IMR-90 (cell line): ENCODE data around the gene EGFL7. TPM values are rescaled to one million over a fixed set of nuclear protein-coding genes. Genes with fewer than 3 reads are reported as not detected.

Source experiments
- ATAC-seq: fragments of 200-7000 bp; cut with Tn5 transposase; 2 replicates; pipeline ENCODE4 v1.9.1; 2020; ENCODE audit warnings: low read depth, mild to moderate bottlenecking, moderate library complexity
- BruUV-seq: library from RNA; stranded (reverse); fragments of 400-500 nt; replicated peaks from 2 replicates; lab custom pipeline; 2021; lab: Mats Ljungman, UMichigan
- CTCF ChIA-PET: fragments of 300-600 bp; formaldehyde crosslinking; extraction: SDS; loops from one replicate; lab custom pipeline; 2021; ENCODE audit warnings: antibody characterized with exemption; lab: Yijun Ruan, JAX
- POLR2A ChIA-PET: fragments of 300-600 bp; sonication (Branson Sonifier 250); formaldehyde crosslinking; loops from one replicate; lab custom pipeline; 2022; ENCODE audit warnings: antibody characterized with exemption; ENCODE audit not compliant: unreplicated experiment; lab: Charles Lee
- DNase-seq: peaks from one replicate; pipeline ENCODE4 v3.0.0; 2013
- H2AFZ ChIP-seq: replicated peaks from 2 replicates; pipeline ENCODE3; 2013; ENCODE audit warnings: low read length, mild to moderate bottlenecking; ENCODE audit not compliant: poor library complexity
- H2AK5ac ChIP-seq: 2 replicates; pipeline ENCODE4 v1.6.1; 2013; ENCODE audit warnings: low read depth, low read length, inconsistent platforms
- H2AK9ac ChIP-seq: replicated peaks from 2 replicates; pipeline ENCODE3; 2013; ENCODE audit warnings: mild to moderate bottlenecking, low read depth, low read length, moderate library complexity; ENCODE audit not compliant: poor library complexity
- H2BK120ac ChIP-seq: 2 replicates; pipeline ENCODE4 v1.6.1; 2013; ENCODE audit warnings: low read depth, low read length, inconsistent platforms
- H2BK15ac ChIP-seq: 3 replicates; pipeline ENCODE4 v1.6.1; 2013; ENCODE audit warnings: low read depth, low read length, inconsistent platforms
- H2BK20ac ChIP-seq: 2 replicates; pipeline ENCODE4 v1.6.1; 2013; ENCODE audit warnings: low read depth, mild to moderate bottlenecking, inconsistent platforms, low read length, moderate library complexity
- H2BK5ac ChIP-seq: 2 replicates; pipeline ENCODE4 v1.6.1; 2013; ENCODE audit warnings: mild to moderate bottlenecking, low read depth, low read length, inconsistent platforms; ENCODE audit not compliant: poor library complexity, severe bottlenecking
- H3K14ac ChIP-seq: replicated peaks from 2 replicates; pipeline ENCODE4 v1.6.1; 2013; ENCODE audit warnings: low read depth, low read length, inconsistent platforms
- H3K18ac ChIP-seq: 2 replicates; pipeline ENCODE4 v1.6.1; 2013; ENCODE audit warnings: low read depth, low read length, control low read depth
- H3K23ac ChIP-seq: 2 replicates; pipeline ENCODE4 v1.6.1; 2013; ENCODE audit warnings: low read depth, low read length, inconsistent platforms
- H3K27ac ChIP-seq: 2 replicates; pipeline ENCODE4 v1.5.1; 2013; ENCODE audit warnings: mild to moderate bottlenecking, control low read depth, low read length; ENCODE audit not compliant: insufficient read depth
- H3K27me3 ChIP-seq: 2 replicates; pipeline ENCODE4 v1.6.1; 2013; ENCODE audit warnings: low read length; ENCODE audit not compliant: control insufficient read depth, insufficient read depth
- H3K36me3 ChIP-seq: 2 replicates; pipeline ENCODE4 v1.6.1; 2013; ENCODE audit warnings: low read length, mixed read lengths; ENCODE audit not compliant: control insufficient read depth, insufficient read depth
- H3K4ac ChIP-seq: 2 replicates; pipeline ENCODE4 v1.6.1; 2013; ENCODE audit warnings: low read depth, low read length, inconsistent platforms
- H3K4me1 ChIP-seq: 2 replicates; pipeline ENCODE4 v1.6.1; 2013; ENCODE audit warnings: low read length, mixed read lengths; ENCODE audit not compliant: control insufficient read depth, insufficient read depth
- H3K4me2 ChIP-seq: 2 replicates; pipeline ENCODE4 v1.6.1; 2013; ENCODE audit warnings: low read depth, mild to moderate bottlenecking, control low read depth, low read length, moderate library complexity
- H3K4me3 ChIP-seq: 2 replicates; pipeline ENCODE4 v1.5.1; 2013; ENCODE audit warnings: low read depth, mild to moderate bottlenecking, control low read depth, low read length, moderate library complexity; ENCODE audit not compliant: insufficient read depth
- H3K56ac ChIP-seq: 2 replicates; pipeline ENCODE4 v1.6.1; 2013; ENCODE audit warnings: low read length, inconsistent platforms; ENCODE audit not compliant: insufficient read depth; ENCODE audit errors: extremely low read depth
- H3K79me1 ChIP-seq, 2 experiments: 2 replicates each; pipeline ENCODE4 v1.6.1; 2013; ENCODE audit warnings: low read length in 2 of 2, inconsistent platforms in 1 of 2, low read depth in 1 of 2
- H3K9ac ChIP-seq: 2 replicates; pipeline ENCODE4 v1.6.1; 2013; ENCODE audit warnings: low read depth, low read length, control low read depth
- H3K9me1 ChIP-seq: 2 replicates; pipeline ENCODE4 v1.6.1; 2013; ENCODE audit warnings: low read length, inconsistent platforms; ENCODE audit not compliant: insufficient read depth
- H3K9me3 ChIP-seq: 2 replicates; pipeline ENCODE4 v1.6.1; 2013; ENCODE audit warnings: low read length; ENCODE audit not compliant: control insufficient read depth, insufficient read depth
- H4K20me1 ChIP-seq: 2 replicates; pipeline ENCODE4 v1.6.1; 2013; ENCODE audit warnings: low read length, inconsistent platforms; ENCODE audit not compliant: insufficient read depth
- H4K5ac ChIP-seq: 2 replicates; pipeline ENCODE4 v1.6.1; 2013; ENCODE audit warnings: mild to moderate bottlenecking, low read depth, low read length, control low read depth
- H4K8ac ChIP-seq, 2 experiments: 2 replicates each; pipeline ENCODE4 v1.6.1; 2013; ENCODE audit warnings: low read depth in 2 of 2, low read length in 2 of 2, control low read depth in 1 of 2, inconsistent platforms in 1 of 2
- H4K91ac ChIP-seq: 2 replicates; pipeline ENCODE4 v1.6.1; 2013; ENCODE audit warnings: low read depth, low read length, inconsistent platforms; ENCODE audit not compliant: insufficient read depth
- BHLHE40 ChIP-seq: fragments of 150-350 bp; IDR thresholded peaks from 2 replicates; pipeline ENCODE4 v1.6.1; 2016; ENCODE audit warnings: mild to moderate bottlenecking, low read depth, low read length
- CEBPB ChIP-seq: IDR thresholded peaks from 2 replicates; pipeline ENCODE4 v1.6.1; 2012; ENCODE audit warnings: low read depth, low read length, improper control_type of control experiment
- FOS ChIP-seq: fragments of 150-350 bp; IDR thresholded peaks from 2 replicates; pipeline ENCODE4 v1.6.1; 2016; ENCODE audit warnings: low read depth, low read length
- MAFK ChIP-seq: IDR thresholded peaks from 2 replicates; pipeline ENCODE4 v1.6.1; 2012; ENCODE audit warnings: low read depth, low read length, improper control_type of control experiment
- MAZ ChIP-seq: IDR thresholded peaks from 2 replicates; pipeline ENCODE4 v1.6.1; 2012; ENCODE audit warnings: low read depth, mild to moderate bottlenecking, low read length, improper control_type of control experiment, moderate library complexity, borderline replicate concordance
- MXI1 ChIP-seq: IDR thresholded peaks from 2 replicates; pipeline ENCODE4 v1.6.1; 2012; ENCODE audit warnings: low read depth, mild to moderate bottlenecking, low read length, moderate library complexity, borderline replicate concordance
- NFE2L2 ChIP-seq: fragments of 150-350 bp; IDR thresholded peaks from 2 replicates; pipeline ENCODE4 v1.6.1; 2016; ENCODE audit warnings: low read depth, mild to moderate bottlenecking, low read length
- POLR2A ChIP-seq: IDR thresholded peaks from 2 replicates; pipeline ENCODE4 v1.6.1; 2012; ENCODE audit warnings: mild to moderate bottlenecking, low read depth, low read length
- RFX5 ChIP-seq: IDR thresholded peaks from 2 replicates; pipeline ENCODE4 v1.8.0; 2012; ENCODE audit warnings: low read depth, mild to moderate bottlenecking, low read length, moderate library complexity
- SMC3 ChIP-seq: fragments of 150-350 bp; IDR thresholded peaks from 2 replicates; pipeline ENCODE4 v1.6.1; 2016; ENCODE audit warnings: low read depth, mild to moderate bottlenecking, antibody characterized with exemption, low read length, moderate library complexity
- WGBS, 2 experiments: methylation state at CpG; one replicate each; pipeline versions ENCODE4 v1.1.5 to v1.1.7; 2013; ENCODE audit warnings: missing lambda C conversion rate in 2 of 2; ENCODE audit not compliant: insufficient read length in 1 of 2; ENCODE audit errors: extremely low coverage in 2 of 2; 5-methylcytosine and 5-hydroxymethylcytosine counted together
- dilution Hi-C: fragments of 300-500 bp; cut with HindIII; formaldehyde crosslinking; loops from one replicate; pipeline ENCODE4 v1.14.3; 2018; ENCODE audit warnings: low sequenced_read_pairs; ENCODE audit not compliant: unreplicated experiment
- in situ Hi-C: fragments of 300-500 bp; cut with MboI; formaldehyde crosslinking; loops from 3 replicates; pipeline ENCODE4 v1.14.3; 2019; ENCODE audit warnings: low sequenced_read_pairs, inconsistent platforms, mixed read lengths
- intact Hi-C: fragments of 100-400 bp; cut with micrococcal nuclease; formaldehyde crosslinking; loops from 2 replicates; pipeline ENCODE4 v1.10.0; 2022
- polyA plus RNA-seq, 3 experiments: library from polyadenylated mRNA; depleted of rRNA; stranded (reverse); fragments of >200 nt; gene quantifications; 2 replicates each; pipeline ENCODE4 v1.2.3, GENCODE V29; 2012; ENCODE audit warnings: low replicate concordance in 1 of 3
- total RNA-seq: library from RNA; depleted of rRNA; stranded (reverse); fragments of >200 nt; gene quantifications from 2 replicates; pipeline ENCODE4 v1.2.3, GENCODE V29; 2012
- TF ChIP-seq, protein P1 (sequence below): fragments of 150-350 bp; IDR thresholded peaks from 2 replicates; pipeline ENCODE4 v1.6.1; 2017; ENCODE audit warnings: mild to moderate bottlenecking, antibody characterized with exemption, low read length, low read depth
- TF ChIP-seq, protein P2 (sequence below): conservative IDR thresholded peaks from 2 replicates; pipeline ENCODE4 v1.5.1; 2012; ENCODE audit warnings: mild to moderate bottlenecking, low read depth, low read length, improper control_type of control experiment
- TF ChIP-seq, protein P3 (sequence below): fragments of 150-350 bp; IDR thresholded peaks from 2 replicates; pipeline ENCODE4 v1.6.1; 2016; ENCODE audit warnings: low read depth, mild to moderate bottlenecking, low read length, moderate library complexity, borderline replicate concordance

Gene EGFL7
- total and polyA plus RNA-seq, 2 of the 4 experiments (the other 2 are of a cell fraction), result 2.2 to 10.4 TPM

DNA sequence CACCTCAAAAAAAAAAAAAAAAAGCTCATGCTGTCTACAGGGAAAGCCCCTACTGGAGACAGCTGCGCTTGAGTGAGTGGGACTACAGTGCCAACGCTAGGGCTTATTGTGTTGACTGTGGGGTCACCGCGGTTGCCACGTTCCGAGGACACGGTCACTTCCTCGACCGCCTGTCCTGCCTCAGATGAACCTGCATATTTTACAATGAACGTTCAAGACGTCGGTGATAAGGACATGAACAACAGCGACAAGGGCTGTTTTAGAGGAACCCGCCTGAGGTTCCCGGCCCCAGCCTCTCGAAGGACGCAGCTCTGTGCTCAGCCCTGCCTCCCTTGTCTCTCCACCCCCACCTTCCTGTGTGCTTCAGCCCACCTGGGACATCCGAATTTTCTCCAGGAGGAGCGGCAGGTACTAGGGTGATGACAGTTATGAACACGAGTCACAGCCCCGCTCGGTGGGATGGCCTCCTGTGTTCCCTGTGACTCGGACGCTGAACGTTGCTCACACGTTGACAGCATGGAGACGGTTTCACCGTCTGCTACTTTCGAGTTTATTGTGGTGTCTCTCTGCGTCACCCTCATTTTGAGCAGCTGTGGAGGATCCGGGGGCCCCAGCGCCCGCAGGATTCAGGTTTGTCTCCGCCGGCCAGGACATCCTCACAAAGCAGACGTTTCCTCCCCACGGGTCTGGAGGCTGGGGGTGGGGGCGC lies 38.4 kb downstream of the EGFL7 start:
- Histone ChIP-seq H2AK9ac (peak overlapping the region; percentile 28), H2BK120ac (no peak overlapping the region), H3K79me1 (no peaks in the 10 kb centered on the region), H4K91ac (no peak overlapping the region), H2AFZ (peak overlapping the region; percentile 67), H4K20me1 (no peaks in the 10 kb centered on the region), H3K4ac (no peak overlapping the region), H2BK20ac (no peak overlapping the region), H4K5ac (no peak overlapping the region), H3K18ac (no peak overlapping the region), H3K9me1 (no peaks in the 10 kb centered on the region), H2BK15ac (no peak overlapping the region), H3K27me3 (peaks cover 25% of the 10 kb centered on the region), H3K4me3 (no peak overlapping the region), H3K9me3 (no peaks in the 10 kb centered on the region), H3K4me2 (peak overlapping the region; percentile 49), H3K23ac (no peak overlapping the region), H3K14ac (no peak overlapping the region), H3K36me3 (no peaks in the 10 kb centered on the region), H4K8ac (no peak overlapping the region), H2AK5ac (no peak overlapping the region), H3K4me1 (0 out of 2 replicates have a peak, but pooled peaks cover 2% of the 10 kb centered on the region), H3K27ac (no peak overlapping the region), H3K9ac (no peak overlapping the region), H3K56ac (no peak overlapping the region), H2BK5ac (no peak overlapping the region)
- in situ Hi-C loops, result no loop called here
- CTCF ChIA-PET, result no interaction called here
- intact Hi-C loops, result no loop called here
- no peak for TF ChIP-seq NFE2L2
- TF ChIP-seq MAZ, result no peak
- TF ChIP-seq RFX5, result no peak
- TF ChIP-seq, protein P1, sequence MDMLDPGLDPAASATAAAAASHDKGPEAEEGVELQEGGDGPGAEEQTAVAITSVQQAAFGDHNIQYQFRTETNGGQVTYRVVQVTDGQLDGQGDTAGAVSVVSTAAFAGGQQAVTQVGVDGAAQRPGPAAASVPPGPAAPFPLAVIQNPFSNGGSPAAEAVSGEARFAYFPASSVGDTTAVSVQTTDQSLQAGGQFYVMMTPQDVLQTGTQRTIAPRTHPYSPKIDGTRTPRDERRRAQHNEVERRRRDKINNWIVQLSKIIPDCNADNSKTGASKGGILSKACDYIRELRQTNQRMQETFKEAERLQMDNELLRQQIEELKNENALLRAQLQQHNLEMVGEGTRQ, result no peak
- TF ChIP-seq MAFK, result no peak
- TF ChIP-seq POLR2A, result no peak
- no peak for TF ChIP-seq FOS
- no peak for TF ChIP-seq BHLHE40
- TF ChIP-seq, protein P2, sequence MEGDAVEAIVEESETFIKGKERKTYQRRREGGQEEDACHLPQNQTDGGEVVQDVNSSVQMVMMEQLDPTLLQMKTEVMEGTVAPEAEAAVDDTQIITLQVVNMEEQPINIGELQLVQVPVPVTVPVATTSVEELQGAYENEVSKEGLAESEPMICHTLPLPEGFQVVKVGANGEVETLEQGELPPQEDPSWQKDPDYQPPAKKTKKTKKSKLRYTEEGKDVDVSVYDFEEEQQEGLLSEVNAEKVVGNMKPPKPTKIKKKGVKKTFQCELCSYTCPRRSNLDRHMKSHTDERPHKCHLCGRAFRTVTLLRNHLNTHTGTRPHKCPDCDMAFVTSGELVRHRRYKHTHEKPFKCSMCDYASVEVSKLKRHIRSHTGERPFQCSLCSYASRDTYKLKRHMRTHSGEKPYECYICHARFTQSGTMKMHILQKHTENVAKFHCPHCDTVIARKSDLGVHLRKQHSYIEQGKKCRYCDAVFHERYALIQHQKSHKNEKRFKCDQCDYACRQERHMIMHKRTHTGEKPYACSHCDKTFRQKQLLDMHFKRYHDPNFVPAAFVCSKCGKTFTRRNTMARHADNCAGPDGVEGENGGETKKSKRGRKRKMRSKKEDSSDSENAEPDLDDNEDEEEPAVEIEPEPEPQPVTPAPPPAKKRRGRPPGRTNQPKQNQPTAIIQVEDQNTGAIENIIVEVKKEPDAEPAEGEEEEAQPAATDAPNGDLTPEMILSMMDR, result no peak
- TF ChIP-seq MXI1, result no peak
- no peak for TF ChIP-seq CEBPB
- TF ChIP-seq SMC3, result no peak
- TF ChIP-seq, protein P3, sequence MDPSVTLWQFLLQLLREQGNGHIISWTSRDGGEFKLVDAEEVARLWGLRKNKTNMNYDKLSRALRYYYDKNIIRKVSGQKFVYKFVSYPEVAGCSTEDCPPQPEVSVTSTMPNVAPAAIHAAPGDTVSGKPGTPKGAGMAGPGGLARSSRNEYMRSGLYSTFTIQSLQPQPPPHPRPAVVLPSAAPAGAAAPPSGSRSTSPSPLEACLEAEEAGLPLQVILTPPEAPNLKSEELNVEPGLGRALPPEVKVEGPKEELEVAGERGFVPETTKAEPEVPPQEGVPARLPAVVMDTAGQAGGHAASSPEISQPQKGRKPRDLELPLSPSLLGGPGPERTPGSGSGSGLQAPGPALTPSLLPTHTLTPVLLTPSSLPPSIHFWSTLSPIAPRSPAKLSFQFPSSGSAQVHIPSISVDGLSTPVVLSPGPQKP, result no peak
- POLR2A ChIA-PET, result no interaction called here
- ATAC-seq (peak; percentile 24; the same call in 1 of the 2 replicates), DNase-seq (peak; percentile 16)
- 47% methylated on average over 27 of the region's 38 CpGs; no CpG with 5 or more reads in 1 of the 2 experiments for WGBS, 2 experiments
- BruUV-seq, result no TSS peak
- dilution Hi-C loops, result no loop called here
